Measurements from ENCODE around the gene RCBTB2.

The RCBTB2 gene

GRCh38 chr13:48528720-48529119, 4.2 kb downstream of the RCBTB2 start:
- DNase-seq = no peak

GRCh38 chr13:48527955-48528354, 4.9 kb downstream of the RCBTB2 start:
- no peak for DNase-seq

- no peak for DNase-seq
Measured at GRCh38 chr13:48526286-48526685, 6.6 kb downstream of the RCBTB2 start.

GRCh38 chr13:48518083-48518482, 14.8 kb downstream of the RCBTB2 start:
- DNase-seq = no peak

- DNase-seq = no peak
Measured at GRCh38 chr13:48515732-48516131, 17.1 kb downstream of the RCBTB2 start.

GRCh38 chr13:48514793-48515192, 18.1 kb downstream of the RCBTB2 start:
- DNase-seq = no peak

- no peak for DNase-seq
Measured at GRCh38 chr13:48511621-48512230, 21.2 kb downstream of the RCBTB2 start.

GRCh38 chr13:48510698-48511097, 22.2 kb downstream of the RCBTB2 start:
- DNase-seq = no peak

- no peak for DNase-seq
Measured at GRCh38 chr13:48508011-48508410, 24.9 kb downstream of the RCBTB2 start.

GRCh38 chr13:48507021-48507420, 25.9 kb downstream of the RCBTB2 start:
- DNase-seq = no peak

GRCh38 chr13:48506092-48506701, 26.7 kb downstream of the RCBTB2 start:
- DNase-seq = no peak

- no peak for DNase-seq
Measured at GRCh38 chr13:48505597-48506091, 27.2 kb downstream of the RCBTB2 start.

- no peak for DNase-seq
Measured at GRCh38 chr13:48505012-48505411, 27.9 kb downstream of the RCBTB2 start.

- DNase-seq = no peak
Measured at GRCh38 chr13:48504606-48505005, 28.3 kb downstream of the RCBTB2 start.

- no peak for DNase-seq
Measured at GRCh38 chr13:48502601-48503319, 30.1 kb downstream of the RCBTB2 start.

- no peak for DNase-seq
Measured at GRCh38 chr13:48501705-48502104, 31.2 kb downstream of the RCBTB2 start.

- no peak for DNase-seq
Measured at GRCh38 chr13:48500652-48501197, 32.2 kb downstream of the RCBTB2 start.

- no peak for DNase-seq
Measured at GRCh38 chr13:48497669-48498068, 35.2 kb downstream of the RCBTB2 start.

- no peak for DNase-seq
Measured at GRCh38 chr13:48496271-48497161, 36.4 kb downstream of the RCBTB2 start.

GRCh38 chr13:48494874-48495273, 38.0 kb downstream of the RCBTB2 start:
- DNase-seq = no peak

GRCh38 chr13:48493851-48494250, 39.0 kb downstream of the RCBTB2 start:
- no peak for DNase-seq

GRCh38 chr13:48493066-48493765, 39.7 kb downstream of the RCBTB2 start:
- DNase-seq = no peak

Measured in NCI-H1105 (cell line).